GM23338 (cell line): Measurements from ENCODE around the gene CCDC183. TPM values are rescaled to one million over a fixed set of nuclear protein-coding genes. Genes with fewer than 3 reads are reported as not detected.

Source experiments
- ATAC-seq: fragments of 200-7000 bp; cut with Tn5 transposase; 3 replicates; pipeline ENCODE4 v1.9.1; 2020
- DNase-seq: peaks from one replicate; pipeline ENCODE4 v3.0.0-alpha.2; 2015; ENCODE audit warnings: low spot score
- H2AFZ ChIP-seq: fragments of 200-600 bp; sonication (generic); 2 replicates; pipeline ENCODE4 v1.8.0; 2016; ENCODE audit warnings: antibody characterized with exemption, mild to moderate bottlenecking, moderate library complexity
- H3F3A ChIP-seq: fragments of 200-600 bp; sonication (generic); replicated peaks from 2 replicates; pipeline ENCODE4 v1.8.0; 2017; ENCODE audit warnings: antibody characterized with exemption, mixed run types, low read depth
- H3K27ac ChIP-seq: fragments of 200-600 bp; sonication (generic); 2 replicates; pipeline ENCODE4 v1.6.1; 2016; ENCODE audit warnings: low read depth
- H3K27me3 ChIP-seq: fragments of 200-600 bp; sonication (generic); 2 replicates; pipeline ENCODE4 v1.8.0; 2016; ENCODE audit warnings: mild to moderate bottlenecking, mixed run types, moderate library complexity; ENCODE audit not compliant: insufficient read depth
- H3K36me3 ChIP-seq: fragments of 200-600 bp; sonication (generic); 2 replicates; pipeline ENCODE4 v1.8.0; 2016; ENCODE audit warnings: mild to moderate bottlenecking; ENCODE audit not compliant: insufficient read depth
- H3K4me1 ChIP-seq: fragments of 200-600 bp; sonication (generic); 2 replicates; pipeline ENCODE4 v1.8.0; 2016; ENCODE audit warnings: mild to moderate bottlenecking, moderate library complexity; ENCODE audit not compliant: insufficient read depth
- H3K4me2 ChIP-seq: fragments of 200-600 bp; sonication (generic); 2 replicates; pipeline ENCODE4 v1.7.1; 2017; ENCODE audit warnings: mixed run types
- H3K4me3 ChIP-seq: fragments of 200-600 bp; sonication (generic); 2 replicates; pipeline ENCODE4 v1.6.1; 2016; ENCODE audit warnings: mixed run types
- H3K79me2 ChIP-seq: fragments of 200-600 bp; sonication (generic); replicated peaks from 2 replicates; pipeline ENCODE4 v1.8.0; 2017; ENCODE audit warnings: mild to moderate bottlenecking; ENCODE audit not compliant: insufficient read depth
- H3K9me2 ChIP-seq: fragments of 200-600 bp; sonication (generic); 2 replicates; pipeline ENCODE4 v1.8.0; 2017; ENCODE audit not compliant: insufficient read depth
- H4K20me1 ChIP-seq: fragments of 200-600 bp; sonication (generic); replicated peaks from 2 replicates; pipeline ENCODE4 v1.8.0; 2017; ENCODE audit warnings: mild to moderate bottlenecking; ENCODE audit not compliant: insufficient read depth
- H3K27ac Mint-ChIP-seq: 2 replicates; pipeline ENCODE4 v1.8.0; 2020; ENCODE audit warnings: inconsistent platforms, mild to moderate bottlenecking, moderate library complexity, mixed read lengths
- H3K27me3 Mint-ChIP-seq: 3 replicates; pipeline ENCODE4 v1.8.0; 2022; ENCODE audit warnings: low read depth, mild to moderate bottlenecking, moderate library complexity, mixed read lengths, inconsistent platforms; ENCODE audit not compliant: insufficient read depth, poor library complexity
- H3K36me3 Mint-ChIP-seq: 3 replicates; pipeline ENCODE4 v1.8.0; 2021; ENCODE audit warnings: low read depth, mild to moderate bottlenecking, inconsistent platforms, moderate library complexity, mixed read lengths
- H3K4me1 Mint-ChIP-seq: 3 replicates; pipeline ENCODE4 v1.8.0; 2020; ENCODE audit warnings: mild to moderate bottlenecking, inconsistent platforms, mixed read lengths
- H3K4me3 Mint-ChIP-seq: 3 replicates; pipeline ENCODE4 v1.8.0; 2021; ENCODE audit warnings: moderate library complexity, mild to moderate bottlenecking, inconsistent platforms, mixed read lengths
- H3K9me3 Mint-ChIP-seq: 3 replicates; pipeline ENCODE4 v1.8.0; 2020; ENCODE audit warnings: moderate library complexity, mild to moderate bottlenecking, inconsistent platforms, mixed read lengths
- NANOG ChIP-seq: IDR thresholded peaks from 2 replicates; pipeline ENCODE4 v1.6.1; 2016; ENCODE audit warnings: antibody characterized with exemption, borderline replicate concordance
- polyA plus RNA-seq: library from polyadenylated mRNA; unstranded; fragments of >200 nt; fragmentation: Nextera tagmentation; extraction: Ambion mirVana; gene quantifications from 2 replicates; pipeline ENCODE4 v1.2.1, GENCODE V29; 2016
- total RNA-seq: library from RNA; depleted of rRNA; stranded (reverse); fragments of >200 nt; shearing (Covaris generic); gene quantifications from 2 replicates; pipeline ENCODE4 v1.2.3, GENCODE V29; 2014
- TF ChIP-seq, protein P1 (sequence below), 2 experiments: fragments of 200-600 bp in 1 of 2; sonication (generic) in 1 of 2; conservative IDR thresholded peaks; 2 replicates each; pipeline versions ENCODE4 v1.5.1 to v1.6.1; 2016 to 2017; ENCODE audit warnings: antibody characterized with exemption in 2 of 2, low read depth in 2 of 2, mild to moderate bottlenecking in 2 of 2, moderate library complexity in 1 of 2
- TF ChIP-seq, protein P2 (sequence below): IDR thresholded peaks from 2 replicates; pipeline ENCODE4 v1.6.1; 2016; ENCODE audit warnings: antibody characterized with exemption
- TF ChIP-seq, protein P3 (sequence below): IDR thresholded peaks from one replicate; pipeline ENCODE4 v1.6.1; 2018; ENCODE audit warnings: antibody characterized with exemption; ENCODE audit not compliant: unreplicated experiment

The CCDC183 gene
- total and polyA plus RNA-seq, 2 experiments from 2014 or later = 1.1 to 1.2 TPM

DNA sequence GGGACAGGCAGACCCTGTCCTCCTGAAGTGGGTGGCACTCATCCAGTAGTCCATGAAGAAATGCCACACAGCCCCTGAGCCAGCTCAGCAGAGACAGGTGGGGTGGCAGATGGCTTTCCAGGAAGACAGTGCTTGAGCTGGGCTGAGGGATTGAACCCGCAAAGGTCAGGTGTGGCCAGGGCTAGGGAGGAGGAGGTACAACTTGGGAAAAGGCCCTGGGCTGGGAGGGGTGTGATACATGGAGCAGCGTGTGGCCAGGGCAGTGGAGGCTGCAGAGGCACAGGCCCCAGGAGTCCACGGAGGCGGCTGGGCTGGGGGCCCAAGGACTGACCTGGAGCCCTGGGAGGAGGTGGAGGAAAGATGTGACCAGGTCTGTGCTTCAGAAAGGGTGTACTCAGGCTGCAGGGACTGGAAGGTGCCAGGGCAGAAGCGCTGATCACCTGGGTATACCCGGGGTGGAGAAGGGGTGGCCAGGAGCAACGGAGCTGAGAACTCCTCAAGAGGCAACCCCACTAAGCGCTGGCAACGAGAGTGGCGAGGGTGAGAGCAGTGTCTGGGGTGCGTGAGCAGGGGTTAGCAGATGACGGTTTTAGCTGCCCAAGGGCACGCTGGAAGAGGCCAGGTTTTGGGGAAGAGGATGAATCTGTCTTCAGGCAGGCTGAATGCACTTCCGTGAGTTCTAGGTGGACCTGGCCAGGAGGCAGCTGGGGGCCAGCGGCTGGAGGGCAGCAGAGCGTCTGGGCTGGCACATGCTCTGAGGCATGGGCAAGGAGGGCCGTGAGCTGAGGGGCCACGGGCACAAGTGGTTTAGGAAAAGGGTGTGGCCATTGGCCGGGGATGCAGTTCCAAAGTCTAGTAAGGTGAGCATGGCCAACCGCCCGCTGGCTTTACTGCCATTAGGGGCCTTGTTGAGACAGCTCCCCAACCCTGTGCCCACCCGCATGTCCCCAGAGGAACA is 7.7 kb downstream of the CCDC183 start (continued):
- TF ChIP-seq, protein P1, sequence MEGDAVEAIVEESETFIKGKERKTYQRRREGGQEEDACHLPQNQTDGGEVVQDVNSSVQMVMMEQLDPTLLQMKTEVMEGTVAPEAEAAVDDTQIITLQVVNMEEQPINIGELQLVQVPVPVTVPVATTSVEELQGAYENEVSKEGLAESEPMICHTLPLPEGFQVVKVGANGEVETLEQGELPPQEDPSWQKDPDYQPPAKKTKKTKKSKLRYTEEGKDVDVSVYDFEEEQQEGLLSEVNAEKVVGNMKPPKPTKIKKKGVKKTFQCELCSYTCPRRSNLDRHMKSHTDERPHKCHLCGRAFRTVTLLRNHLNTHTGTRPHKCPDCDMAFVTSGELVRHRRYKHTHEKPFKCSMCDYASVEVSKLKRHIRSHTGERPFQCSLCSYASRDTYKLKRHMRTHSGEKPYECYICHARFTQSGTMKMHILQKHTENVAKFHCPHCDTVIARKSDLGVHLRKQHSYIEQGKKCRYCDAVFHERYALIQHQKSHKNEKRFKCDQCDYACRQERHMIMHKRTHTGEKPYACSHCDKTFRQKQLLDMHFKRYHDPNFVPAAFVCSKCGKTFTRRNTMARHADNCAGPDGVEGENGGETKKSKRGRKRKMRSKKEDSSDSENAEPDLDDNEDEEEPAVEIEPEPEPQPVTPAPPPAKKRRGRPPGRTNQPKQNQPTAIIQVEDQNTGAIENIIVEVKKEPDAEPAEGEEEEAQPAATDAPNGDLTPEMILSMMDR (conservative IDR thresholded peaks at IDR 0.05; ENCODE audit: low read depth in 2 of 2) = no peak
- no peak for TF ChIP-seq NANOG
- TF ChIP-seq, protein P2, sequence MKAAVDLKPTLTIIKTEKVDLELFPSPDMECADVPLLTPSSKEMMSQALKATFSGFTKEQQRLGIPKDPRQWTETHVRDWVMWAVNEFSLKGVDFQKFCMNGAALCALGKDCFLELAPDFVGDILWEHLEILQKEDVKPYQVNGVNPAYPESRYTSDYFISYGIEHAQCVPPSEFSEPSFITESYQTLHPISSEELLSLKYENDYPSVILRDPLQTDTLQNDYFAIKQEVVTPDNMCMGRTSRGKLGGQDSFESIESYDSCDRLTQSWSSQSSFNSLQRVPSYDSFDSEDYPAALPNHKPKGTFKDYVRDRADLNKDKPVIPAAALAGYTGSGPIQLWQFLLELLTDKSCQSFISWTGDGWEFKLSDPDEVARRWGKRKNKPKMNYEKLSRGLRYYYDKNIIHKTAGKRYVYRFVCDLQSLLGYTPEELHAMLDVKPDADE = no peak

- H3K4me1 Mint-ChIP-seq = peaks cover 18% of the 10 kb centered on the region; the same call in 2 of the 3 replicates
- Histone ChIP-seq H3K4me3 (no peak overlapping the region), H3K27ac (no peak overlapping the region), H3K79me2 (peaks cover 13% of the 10 kb centered on the region), H3K4me1 (peaks cover 16% of the 10 kb centered on the region), H4K20me1 (peaks cover 6% of the 10 kb centered on the region; the same call in 1 of the 2 replicates), H3K36me3 (no peaks in the 10 kb centered on the region), H2AFZ (no peak overlapping the region), H3F3A (peaks cover 11% of the 10 kb centered on the region; the same call in 1 of the 2 replicates), H3K27me3 (no peaks in the 10 kb centered on the region), H3K9me2 (no peaks in the 10 kb centered on the region), H3K4me2 (no peak overlapping the region)
- peaks cover 32% of the 10 kb centered on the region for H3K27me3 Mint-ChIP-seq
- H3K9me3 Mint-ChIP-seq = no peaks in the 10 kb centered on the region; the same call in 2 of the 3 replicates
- H3K4me3 Mint-ChIP-seq = no peak overlapping the region
- ATAC-seq (no peak), DNase-seq (no peak)
- peaks cover 11% of the 10 kb centered on the region; the same call in 2 of the 3 replicates for H3K36me3 Mint-ChIP-seq
- no peak overlapping the region for H3K27ac Mint-ChIP-seq
- no peak for TF ChIP-seq NANOG
- TF ChIP-seq, protein P3, sequence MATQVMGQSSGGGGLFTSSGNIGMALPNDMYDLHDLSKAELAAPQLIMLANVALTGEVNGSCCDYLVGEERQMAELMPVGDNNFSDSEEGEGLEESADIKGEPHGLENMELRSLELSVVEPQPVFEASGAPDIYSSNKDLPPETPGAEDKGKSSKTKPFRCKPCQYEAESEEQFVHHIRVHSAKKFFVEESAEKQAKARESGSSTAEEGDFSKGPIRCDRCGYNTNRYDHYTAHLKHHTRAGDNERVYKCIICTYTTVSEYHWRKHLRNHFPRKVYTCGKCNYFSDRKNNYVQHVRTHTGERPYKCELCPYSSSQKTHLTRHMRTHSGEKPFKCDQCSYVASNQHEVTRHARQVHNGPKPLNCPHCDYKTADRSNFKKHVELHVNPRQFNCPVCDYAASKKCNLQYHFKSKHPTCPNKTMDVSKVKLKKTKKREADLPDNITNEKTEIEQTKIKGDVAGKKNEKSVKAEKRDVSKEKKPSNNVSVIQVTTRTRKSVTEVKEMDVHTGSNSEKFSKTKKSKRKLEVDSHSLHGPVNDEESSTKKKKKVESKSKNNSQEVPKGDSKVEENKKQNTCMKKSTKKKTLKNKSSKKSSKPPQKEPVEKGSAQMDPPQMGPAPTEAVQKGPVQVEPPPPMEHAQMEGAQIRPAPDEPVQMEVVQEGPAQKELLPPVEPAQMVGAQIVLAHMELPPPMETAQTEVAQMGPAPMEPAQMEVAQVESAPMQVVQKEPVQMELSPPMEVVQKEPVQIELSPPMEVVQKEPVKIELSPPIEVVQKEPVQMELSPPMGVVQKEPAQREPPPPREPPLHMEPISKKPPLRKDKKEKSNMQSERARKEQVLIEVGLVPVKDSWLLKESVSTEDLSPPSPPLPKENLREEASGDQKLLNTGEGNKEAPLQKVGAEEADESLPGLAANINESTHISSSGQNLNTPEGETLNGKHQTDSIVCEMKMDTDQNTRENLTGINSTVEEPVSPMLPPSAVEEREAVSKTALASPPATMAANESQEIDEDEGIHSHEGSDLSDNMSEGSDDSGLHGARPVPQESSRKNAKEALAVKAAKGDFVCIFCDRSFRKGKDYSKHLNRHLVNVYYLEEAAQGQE = no peak
These were observed 8.5 kb downstream of the CCDC183 start for GRCh38 chr9:136804509-136805206.
